H1 (cell line): ENCODE results near the gene RPP14.

Experiments used
- CTCF ChIP-seq, 3 experiments: IDR thresholded peaks; 1 replicate in 2 of 3; 2 replicates in 1 of 3; pipeline versions ENCODE4 v1.5.1 to v1.6.1; 2011; ENCODE audit warnings: low read length in 3 of 3, mild to moderate bottlenecking in 3 of 3, inconsistent platforms in 2 of 3, low read depth in 1 of 3, moderate library complexity in 1 of 3; ENCODE audit not compliant: insufficient read depth in 1 of 3; ENCODE audit errors: control extremely low read depth in 1 of 3
- KDM5A ChIP-seq: fragments of 200-600 bp; IDR thresholded peaks from 2 replicates; pipeline ENCODE4 v1.7.1; 2012; ENCODE audit warnings: mild to moderate bottlenecking, low read length, inconsistent platforms, mixed read lengths
- POLR2A ChIP-seq, 2 experiments: IDR thresholded peaks; 1 replicate in 1 of 2; 2 replicates in 1 of 2; pipeline ENCODE4 v1.6.1; 2011; ENCODE audit warnings: low read depth in 2 of 2, low read length in 2 of 2, mild to moderate bottlenecking in 2 of 2; ENCODE audit errors: control extremely low read depth in 1 of 2
- RAD21 ChIP-seq, 2 experiments: IDR thresholded peaks in 1 of 2; conservative IDR thresholded peaks in 1 of 2; 2 replicates each; pipeline ENCODE4 v1.6.1; 2011; ENCODE audit warnings: low read depth in 2 of 2, low read length in 2 of 2, improper control_type of control experiment in 1 of 2, inconsistent platforms in 1 of 2, mild to moderate bottlenecking in 1 of 2, moderate library complexity in 1 of 2

- TF ChIP-seq CTCF (IDR thresholded peaks at IDR 0.05; ENCODE audit: control extremely low read depth in 1 of 3, insufficient read depth in 1 of 3, low read depth in 1 of 3, low read length in 3 of 3) (no peak), POLR2A (IDR thresholded peaks at IDR 0.05; ENCODE audit: control extremely low read depth in 1 of 2, low read depth in 2 of 2, low read length in 2 of 2) (no peak), KDM5A (no peak), RAD21 (IDR thresholded peaks at IDR 0.05 in 1 of 2, conservative IDR thresholded peaks at IDR 0.05 in 1 of 2; ENCODE audit: low read depth in 2 of 2, low read length in 2 of 2) (no peak)
These were observed 25.0 kb upstream of the RPP14 start for GRCh38 chr3:58281069-58281468.
